PC-9 (cell line): ENCODE measurements around the gene PKD1L1.

Source experiments
- EZH2 ChIP-seq: fragments of 200-600 bp; sonication (generic); IDR thresholded peaks from 2 replicates; pipeline ENCODE4 v1.8.0; 2017; ENCODE audit warnings: antibody characterized with exemption, low read depth
- TF ChIP-seq, protein P1 (sequence below): fragments of 200-600 bp; sonication (generic); conservative IDR thresholded peaks from 2 replicates; pipeline ENCODE4 v1.6.1; 2017; ENCODE audit warnings: mixed run types, antibody characterized with exemption, mild to moderate bottlenecking, moderate library complexity

- TF ChIP-seq, protein P1, sequence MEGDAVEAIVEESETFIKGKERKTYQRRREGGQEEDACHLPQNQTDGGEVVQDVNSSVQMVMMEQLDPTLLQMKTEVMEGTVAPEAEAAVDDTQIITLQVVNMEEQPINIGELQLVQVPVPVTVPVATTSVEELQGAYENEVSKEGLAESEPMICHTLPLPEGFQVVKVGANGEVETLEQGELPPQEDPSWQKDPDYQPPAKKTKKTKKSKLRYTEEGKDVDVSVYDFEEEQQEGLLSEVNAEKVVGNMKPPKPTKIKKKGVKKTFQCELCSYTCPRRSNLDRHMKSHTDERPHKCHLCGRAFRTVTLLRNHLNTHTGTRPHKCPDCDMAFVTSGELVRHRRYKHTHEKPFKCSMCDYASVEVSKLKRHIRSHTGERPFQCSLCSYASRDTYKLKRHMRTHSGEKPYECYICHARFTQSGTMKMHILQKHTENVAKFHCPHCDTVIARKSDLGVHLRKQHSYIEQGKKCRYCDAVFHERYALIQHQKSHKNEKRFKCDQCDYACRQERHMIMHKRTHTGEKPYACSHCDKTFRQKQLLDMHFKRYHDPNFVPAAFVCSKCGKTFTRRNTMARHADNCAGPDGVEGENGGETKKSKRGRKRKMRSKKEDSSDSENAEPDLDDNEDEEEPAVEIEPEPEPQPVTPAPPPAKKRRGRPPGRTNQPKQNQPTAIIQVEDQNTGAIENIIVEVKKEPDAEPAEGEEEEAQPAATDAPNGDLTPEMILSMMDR = no peak
- no peak for TF ChIP-seq EZH2
Measured at GRCh38 chr7:47895026-47895425, 53.2 kb downstream of the PKD1L1 start.
